ENCODE results near the gene DLGAP4. TPM values are rescaled to one million over a fixed set of nuclear protein-coding genes. Genes with fewer than 3 reads are reported as not detected.

Gene DLGAP4
- total RNA-seq, 2 donors from 2014 or later, result 23.1 to 60.0 TPM

DNA sequence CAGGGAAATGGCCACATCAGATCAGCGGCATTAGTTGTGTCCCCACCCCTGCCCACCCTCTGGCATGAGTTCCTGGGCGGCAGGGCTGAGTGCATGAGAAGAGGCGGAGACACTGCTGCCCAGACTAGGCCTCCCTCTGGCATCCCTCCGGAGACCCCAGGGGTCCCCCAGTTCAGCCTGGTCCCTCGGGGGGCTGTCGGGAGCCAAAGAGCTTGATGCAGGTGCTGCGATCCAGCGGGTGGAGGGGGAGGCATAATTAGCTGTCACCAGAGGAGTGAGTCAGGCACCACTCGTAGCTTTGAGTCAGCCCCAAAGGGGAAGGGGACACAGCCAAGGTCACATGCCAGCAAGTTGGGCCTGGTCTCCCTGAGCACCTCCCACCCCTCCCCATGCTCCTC is 34.5 kb downstream of the DLGAP4 start:
- Histone ChIP-seq H3K36me3 (replicated peaks in 1 of 2; ENCODE audit: insufficient read depth in 1 of 2, low read depth in 2 of 2) (no peaks in the 10 kb centered on the region), H3K9me3 (no peaks in the 10 kb centered on the region), H3K27me3 (no peaks in the 10 kb centered on the region), H3K4me1 (no peaks in the 10 kb centered on the region), H3K27ac (no peak overlapping the region), H3K4me3 (no peak overlapping the region)
- intact Hi-C loops (cut with DNase I), result no loop called here
- 63 to 77% methylated on average over 3 to 8 of the region's 9 CpGs for WGBS, 2 donors
- ATAC-seq, result no peak
- TF ChIP-seq POLR2A (IDR thresholded peaks at IDR 0.05), result no peak
- TF ChIP-seq, protein P1, sequence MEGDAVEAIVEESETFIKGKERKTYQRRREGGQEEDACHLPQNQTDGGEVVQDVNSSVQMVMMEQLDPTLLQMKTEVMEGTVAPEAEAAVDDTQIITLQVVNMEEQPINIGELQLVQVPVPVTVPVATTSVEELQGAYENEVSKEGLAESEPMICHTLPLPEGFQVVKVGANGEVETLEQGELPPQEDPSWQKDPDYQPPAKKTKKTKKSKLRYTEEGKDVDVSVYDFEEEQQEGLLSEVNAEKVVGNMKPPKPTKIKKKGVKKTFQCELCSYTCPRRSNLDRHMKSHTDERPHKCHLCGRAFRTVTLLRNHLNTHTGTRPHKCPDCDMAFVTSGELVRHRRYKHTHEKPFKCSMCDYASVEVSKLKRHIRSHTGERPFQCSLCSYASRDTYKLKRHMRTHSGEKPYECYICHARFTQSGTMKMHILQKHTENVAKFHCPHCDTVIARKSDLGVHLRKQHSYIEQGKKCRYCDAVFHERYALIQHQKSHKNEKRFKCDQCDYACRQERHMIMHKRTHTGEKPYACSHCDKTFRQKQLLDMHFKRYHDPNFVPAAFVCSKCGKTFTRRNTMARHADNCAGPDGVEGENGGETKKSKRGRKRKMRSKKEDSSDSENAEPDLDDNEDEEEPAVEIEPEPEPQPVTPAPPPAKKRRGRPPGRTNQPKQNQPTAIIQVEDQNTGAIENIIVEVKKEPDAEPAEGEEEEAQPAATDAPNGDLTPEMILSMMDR (IDR thresholded peaks at IDR 0.05), result no peak
- DNase-seq, result no peak

- no peaks in the 10 kb centered on the region for H3K4me1 ChIP-seq
Measured at GRCh38 chr20:36341331-36342020, 35.3 kb downstream of the DLGAP4 start.

DNA sequence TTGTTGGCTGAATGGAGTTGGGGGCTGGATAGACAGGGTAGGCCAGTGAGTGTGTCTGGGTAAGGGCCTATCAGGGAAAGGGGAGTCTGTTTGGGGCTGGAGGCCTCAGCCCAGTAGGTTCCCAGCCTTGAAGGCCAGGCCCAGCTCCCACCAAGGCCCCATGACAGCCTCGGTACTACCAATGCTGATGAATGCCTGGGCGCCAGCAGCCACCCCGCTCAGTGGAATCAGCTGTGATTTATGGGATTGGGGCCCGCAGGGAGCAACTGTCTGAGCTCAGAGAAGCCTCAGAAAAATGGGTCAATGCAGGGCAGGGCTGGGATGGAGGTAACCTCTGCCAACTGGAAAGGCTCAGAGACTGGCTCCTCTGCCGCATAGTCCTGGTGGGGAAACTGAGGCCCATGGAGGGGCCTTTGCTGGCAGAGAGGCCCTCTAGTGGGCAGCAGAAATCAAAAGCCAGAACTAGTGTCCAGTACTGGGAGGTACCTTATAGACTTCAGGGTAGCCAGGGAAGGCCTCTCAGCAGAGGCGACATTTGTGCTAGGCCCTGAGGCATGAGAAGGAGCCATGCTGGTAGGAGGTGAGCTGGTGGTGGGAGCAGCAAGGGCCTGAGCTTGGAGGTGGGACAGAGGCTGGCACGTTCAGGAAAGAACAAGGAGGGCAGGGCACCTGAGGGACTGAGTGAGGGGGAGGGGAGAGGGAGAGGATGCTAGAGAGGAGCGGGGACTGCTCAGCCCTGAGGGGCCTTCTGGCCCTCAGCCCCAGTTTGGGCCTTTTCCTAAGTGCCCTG is 36.4 kb downstream of the DLGAP4 start:
- Histone ChIP-seq H3K4me1 (no peaks in the 10 kb centered on the region), H3K27ac (no peak overlapping the region)
- no peak for DNase-seq

More at GRCh38 chr20:36341331-36342020, 35.3 kb downstream of the DLGAP4 start:
- intact Hi-C loops (cut with DNase I), result no loop called here
- H3K4me3 ChIP-seq, result no peak overlapping the region
- no peaks in the 10 kb centered on the region for H3K9me3 ChIP-seq
- ATAC-seq, result no peak
- TF ChIP-seq POLR2A (IDR thresholded peaks at IDR 0.05), result no peak
- TF ChIP-seq, protein P1 (IDR thresholded peaks at IDR 0.05), result no peak
- H3K27ac ChIP-seq, result no peak overlapping the region
- WGBS, 2 donors, result 83 to 87% methylated on average over 20 to 22 of the region's 22 CpGs
- H3K36me3 ChIP-seq (replicated peaks in 1 of 2; ENCODE audit: insufficient read depth in 1 of 2, low read depth in 2 of 2), result no peaks in the 10 kb centered on the region
- H3K27me3 ChIP-seq, result no peaks in the 10 kb centered on the region
- DNase-seq, result no peak

GRCh38 chr20:36343641-36344040 is 37.5 kb downstream of the DLGAP4 start:
- no peaks in the 10 kb centered on the region for H3K4me1 ChIP-seq
- TF ChIP-seq, protein P1 (IDR thresholded peaks at IDR 0.05), result no peak
- no peak for TF ChIP-seq POLR2A (IDR thresholded peaks at IDR 0.05)
- no peaks in the 10 kb centered on the region for H3K27me3 ChIP-seq
- WGBS, 2 donors, result 83 to 85% methylated on average over 2 to 5 of the region's 5 CpGs
- H3K27ac ChIP-seq, result no peak overlapping the region
- H3K36me3 ChIP-seq (replicated peaks in 1 of 2; ENCODE audit: insufficient read depth in 1 of 2, low read depth in 2 of 2), result no peaks in the 10 kb centered on the region
- H3K9me3 ChIP-seq, result no peaks in the 10 kb centered on the region
- DNase-seq (no peak), ATAC-seq (no peak)
- intact Hi-C loops (cut with DNase I), result no loop called here
- no peak overlapping the region for H3K4me3 ChIP-seq

More for the DNA sequence above, 36.4 kb downstream of the DLGAP4 start:
- no peaks in the 10 kb centered on the region for H3K27me3 ChIP-seq
- 83 to 90% methylated on average over 5 to 8 of the region's 8 CpGs for WGBS, 2 donors
- no peak for ATAC-seq
- TF ChIP-seq, protein P1 (IDR thresholded peaks at IDR 0.05), result no peak
- TF ChIP-seq POLR2A (IDR thresholded peaks at IDR 0.05), result no peak
- intact Hi-C loops (cut with DNase I), result no loop called here
- no peaks in the 10 kb centered on the region for H3K9me3 ChIP-seq
- H3K4me3 ChIP-seq, result no peak overlapping the region
- H3K36me3 ChIP-seq (replicated peaks in 1 of 2; ENCODE audit: insufficient read depth in 1 of 2, low read depth in 2 of 2), result no peaks in the 10 kb centered on the region

Measured in body of pancreas (tissue), 4 donors.